GM15510 (cell line): ENCODE data around the gene AGPAT3.

ENCODE experiments used
- POLR2A ChIP-seq: IDR thresholded peaks from 3 replicates; pipeline ENCODE4 v1.6.1; 2011; ENCODE audit warnings: borderline replicate concordance; ENCODE audit not compliant: insufficient read length; ENCODE audit errors: extremely low read depth

Gene AGPAT3

GRCh38 chr21:43850728-43851295 lies 14.2 kb upstream of the AGPAT3 start:
- no peak for TF ChIP-seq POLR2A

- no peak for TF ChIP-seq POLR2A
Observed at GRCh38 chr21:43851593-43851992, 13.4 kb upstream of the AGPAT3 start.

- no peak for TF ChIP-seq POLR2A
Observed at GRCh38 chr21:43853851-43854772, 10.9 kb upstream of the AGPAT3 start.

GRCh38 chr21:43854773-43855633 lies 10.0 kb upstream of the AGPAT3 start:
- TF ChIP-seq POLR2A, result no peak

- TF ChIP-seq POLR2A, result no peak
Observed at GRCh38 chr21:43855955-43856354, 9.1 kb upstream of the AGPAT3 start.

GRCh38 chr21:43858806-43859648 lies 6.0 kb upstream of the AGPAT3 start:
- no peak for TF ChIP-seq POLR2A

- no peak for TF ChIP-seq POLR2A
Observed at GRCh38 chr21:43859747-43860214, 5.2 kb upstream of the AGPAT3 start.

- no peak for TF ChIP-seq POLR2A
Observed at GRCh38 chr21:43861706-43862105, 3.3 kb upstream of the AGPAT3 start.

- peak; percentile 50 for TF ChIP-seq POLR2A
Observed at GRCh38 chr21:43864313-43864961, 586 bp upstream of the AGPAT3 start.

- peak; percentile 43 for TF ChIP-seq POLR2A
Observed at GRCh38 chr21:43865540-43866259, 677 bp downstream of the AGPAT3 start.

GRCh38 chr21:43866260-43866629 lies 1.2 kb downstream of the AGPAT3 start:
- no peak for TF ChIP-seq POLR2A

GRCh38 chr21:43866659-43867331 lies 1.8 kb downstream of the AGPAT3 start:
- TF ChIP-seq POLR2A, result peak; percentile 47

- no peak for TF ChIP-seq POLR2A
Observed at GRCh38 chr21:43867332-43867703, 2.3 kb downstream of the AGPAT3 start.

- no peak for TF ChIP-seq POLR2A
Observed at GRCh38 chr21:43867948-43868347, 2.9 kb downstream of the AGPAT3 start.
